ENCODE results near the gene TMPRSS2.

Gene TMPRSS2

GRCh38 chr21:41510500-41510899 lies 2.5 kb upstream of the TMPRSS2 start:
- DNase-seq (ENCODE audit: insufficient read length, low spot score), result no peak
- no peak for TF ChIP-seq CTCF (IDR thresholded peaks at IDR 0.05; ENCODE audit: insufficient read depth, missing control alignments)
- no peak for FAIRE-seq

DNA sequence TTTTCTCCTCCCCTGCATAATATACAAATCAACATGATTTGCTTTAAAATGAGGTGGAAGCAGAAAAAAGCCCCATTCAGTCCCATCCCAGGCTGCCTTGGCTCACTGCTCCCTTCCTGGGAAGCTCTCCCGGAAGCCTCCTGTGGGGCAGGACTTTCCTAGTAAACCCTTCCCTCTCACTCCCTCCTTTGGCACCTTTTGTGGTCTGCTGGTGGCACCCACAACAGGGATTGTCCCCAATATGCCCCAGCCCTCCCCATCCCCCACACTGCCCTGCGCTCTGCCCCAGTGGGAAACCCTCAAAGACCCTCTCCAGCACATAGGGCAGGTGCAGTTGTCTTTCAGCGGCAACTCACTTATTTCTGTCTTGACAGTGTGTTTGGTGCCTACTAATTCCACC lies 1.8 kb upstream of the TMPRSS2 start:
- DNase-seq (ENCODE audit: insufficient read length, low spot score) (no peak), FAIRE-seq (no peak)
- TF ChIP-seq CTCF (IDR thresholded peaks at IDR 0.05; ENCODE audit: insufficient read depth, missing control alignments), result no peak

- no peak for DNase-seq (ENCODE audit: insufficient read length, low spot score)
- FAIRE-seq, result no peak
- TF ChIP-seq CTCF (IDR thresholded peaks at IDR 0.05; ENCODE audit: insufficient read depth, missing control alignments), result no peak
Measured at GRCh38 chr21:41509145-41509496, 1.2 kb upstream of the TMPRSS2 start.

GRCh38 chr21:41508415-41509144 lies 622 bp upstream of the TMPRSS2 start:
- FAIRE-seq (no peak), DNase-seq (ENCODE audit: insufficient read length, low spot score) (no peak)

GRCh38 chr21:41506611-41507520 lies 1.1 kb downstream of the TMPRSS2 start:
- no peak for TF ChIP-seq CTCF (IDR thresholded peaks at IDR 0.05; ENCODE audit: insufficient read depth, missing control alignments)
- DNase-seq (ENCODE audit: insufficient read length, low spot score) (no peak), FAIRE-seq (no peak)

More at GRCh38 chr21:41508415-41509144, 622 bp upstream of the TMPRSS2 start:
- TF ChIP-seq CTCF (IDR thresholded peaks at IDR 0.05; ENCODE audit: insufficient read depth, missing control alignments), result no peak

DNA sequence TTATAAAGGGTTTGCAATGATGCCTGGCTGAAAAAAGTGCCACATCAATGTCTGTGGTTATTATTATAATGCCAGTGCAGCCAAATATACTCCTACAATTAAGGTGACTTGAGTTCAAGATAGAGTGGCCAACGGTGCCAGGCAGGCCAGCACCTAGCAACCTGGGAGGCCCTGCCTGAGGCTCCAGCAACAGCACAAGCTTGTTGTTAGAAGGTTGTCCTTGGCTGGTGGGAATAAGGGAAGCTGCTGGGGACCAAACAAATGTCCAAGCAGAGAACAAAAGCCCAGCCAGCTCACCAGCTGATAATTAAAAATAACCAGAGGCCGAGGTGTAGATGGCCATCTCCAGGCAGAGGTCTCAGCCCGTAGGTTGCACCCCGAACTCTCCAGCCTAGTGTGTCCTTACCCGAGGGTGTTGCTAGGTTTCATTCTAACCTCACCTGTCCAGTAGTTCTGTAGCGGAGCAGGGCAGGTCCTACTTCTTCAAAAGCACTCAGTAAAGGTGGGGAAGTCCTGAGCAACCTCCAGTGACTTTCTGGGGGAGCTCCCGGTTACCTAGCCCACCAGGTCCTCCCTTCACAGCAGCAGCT lies 1.9 kb downstream of the TMPRSS2 start:
- DNase-seq (ENCODE audit: insufficient read length, low spot score), result no peak

More for the DNA sequence above, 1.9 kb downstream of the TMPRSS2 start:
- no peak for FAIRE-seq
- no peak for TF ChIP-seq CTCF (IDR thresholded peaks at IDR 0.05; ENCODE audit: insufficient read depth, missing control alignments)
